ENCODE data around the gene SF3B5.
"Not testable (repeated sequence)": the region's sequence is repeated elsewhere in the genome, so short reads cannot be mapped to it uniquely, and the experiment has no call there.

SF3B5 gene

GRCh38 chr6:144104488-144104887, 9.1 kb upstream of the SF3B5 start:
- DNase-seq = no peak

DNA sequence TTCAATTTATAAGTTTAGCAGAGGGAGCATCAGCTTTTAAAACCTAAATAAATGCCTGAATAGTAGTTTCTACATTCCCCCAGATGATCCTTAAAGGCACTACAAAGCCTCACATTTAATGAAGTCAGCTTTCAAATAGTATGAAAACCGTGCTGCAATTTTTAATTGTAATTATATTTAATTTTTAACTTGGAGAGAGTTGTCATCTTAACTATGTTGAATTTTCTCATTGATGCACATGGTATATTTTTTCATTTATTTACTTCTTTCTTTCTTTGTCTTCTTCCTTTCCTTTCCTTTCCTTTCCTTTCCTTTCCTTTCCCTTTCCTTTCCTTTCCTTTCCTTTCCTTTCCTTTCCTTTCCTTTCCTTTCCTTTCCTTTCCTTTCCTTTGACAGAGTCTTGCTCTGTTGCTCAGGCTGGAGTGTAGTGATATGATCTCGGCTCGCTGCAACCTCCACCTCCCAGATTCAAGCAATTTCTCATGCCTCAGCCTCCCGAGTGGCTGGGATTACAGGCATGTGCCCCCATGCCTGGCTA, 7.7 kb upstream of the SF3B5 start:
- no peak for DNase-seq

- no peak for DNase-seq
These were observed 3.6 kb upstream of the SF3B5 start for GRCh38 chr6:144098993-144099392.

DNA sequence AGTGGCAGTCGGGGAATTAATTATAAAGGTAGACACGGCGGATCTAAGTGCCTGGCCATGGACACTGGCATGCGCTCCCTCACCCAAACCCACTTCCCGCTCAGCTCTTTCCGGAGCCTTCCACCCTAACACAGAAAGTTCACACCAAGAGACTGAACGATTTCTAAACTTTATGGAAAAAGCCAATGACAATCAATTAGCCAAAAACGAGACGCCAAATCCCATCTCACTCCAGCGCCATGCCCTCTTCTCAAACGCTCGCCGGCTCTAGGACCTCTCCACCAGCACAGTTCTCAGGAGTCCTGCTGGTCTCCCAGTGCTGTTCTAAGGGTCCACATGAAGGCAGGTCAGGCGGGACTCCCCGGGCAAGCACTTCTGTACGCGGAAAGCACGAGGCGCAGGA, 641 bp downstream of the SF3B5 start:
- no peak for DNase-seq

GRCh38 chr6:144093658-144094057, 1.7 kb downstream of the SF3B5 start:
- DNase-seq = no peak

DNA sequence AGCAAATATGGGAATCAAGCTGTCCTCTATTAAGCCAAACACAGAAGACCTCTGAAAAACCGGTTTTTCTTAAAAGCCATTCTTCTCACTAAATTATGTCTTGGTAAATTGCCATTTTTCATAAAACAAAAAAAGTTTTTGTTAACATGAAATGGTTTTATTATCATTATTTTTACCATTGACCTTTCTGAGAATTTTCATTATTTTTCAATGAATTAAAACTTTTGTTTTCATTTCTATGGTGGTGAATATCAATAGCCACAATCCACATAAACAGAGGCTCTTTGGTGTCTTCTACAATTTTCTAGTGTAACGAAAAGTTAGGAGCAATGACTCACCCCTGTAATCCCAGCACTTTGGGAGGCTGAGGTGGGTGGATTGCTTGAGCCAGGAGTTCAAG, 2.1 kb downstream of the SF3B5 start:
- no peak for DNase-seq

GRCh38 chr6:144090384-144090783, 5.0 kb downstream of the SF3B5 start:
- DNase-seq = no peak

GRCh38 chr6:144087789-144088426, 7.5 kb downstream of the SF3B5 start:
- DNase-seq = no peak

- no peak for DNase-seq
These were observed 8.4 kb downstream of the SF3B5 start for GRCh38 chr6:144086959-144087358.

GRCh38 chr6:144083172-144083571, 12.2 kb downstream of the SF3B5 start:
- no peak for DNase-seq

DNA sequence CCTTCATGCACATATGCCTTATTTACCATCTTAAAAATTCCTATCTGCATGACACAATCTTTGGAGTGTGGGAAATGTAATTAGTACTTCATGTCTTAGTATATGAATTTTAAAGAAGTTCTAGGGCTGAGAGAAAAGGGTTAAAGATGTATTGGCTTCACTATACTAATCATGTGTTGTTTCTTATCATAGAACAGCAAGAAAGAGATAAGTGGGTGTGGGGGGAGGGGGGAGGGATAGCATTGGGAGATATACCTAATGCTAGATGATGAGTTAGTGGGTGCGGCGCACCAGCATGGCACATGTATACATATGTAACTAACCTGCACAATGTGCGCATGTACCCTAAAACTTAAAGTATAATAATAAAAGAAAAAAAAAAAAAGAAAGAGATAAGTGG, 13.0 kb downstream of the SF3B5 start:
- DNase-seq = not testable (repeated sequence)

- DNase-seq = no peak
These were observed 17.5 kb downstream of the SF3B5 start for GRCh38 chr6:144077871-144078270.

DNA sequence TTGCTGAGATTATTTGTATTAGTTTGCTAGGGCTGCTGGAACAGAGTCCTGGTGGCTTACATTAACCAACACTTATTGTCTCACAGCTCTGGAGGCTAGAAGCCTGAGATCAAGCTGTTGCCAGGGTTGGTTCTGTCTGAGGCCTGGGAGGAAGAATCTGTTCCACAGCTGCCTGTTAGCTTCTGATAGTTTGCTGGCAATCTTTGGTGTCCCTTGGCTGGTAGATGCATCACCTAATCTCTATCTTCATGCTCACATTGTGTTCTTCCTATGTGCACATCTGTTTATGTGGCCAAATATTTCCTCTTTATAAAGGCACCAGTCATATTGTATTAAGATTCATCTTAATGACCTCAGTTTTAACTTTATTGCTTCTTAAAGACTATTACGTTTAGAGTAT, 19.5 kb downstream of the SF3B5 start:
- DNase-seq = no peak

DNA sequence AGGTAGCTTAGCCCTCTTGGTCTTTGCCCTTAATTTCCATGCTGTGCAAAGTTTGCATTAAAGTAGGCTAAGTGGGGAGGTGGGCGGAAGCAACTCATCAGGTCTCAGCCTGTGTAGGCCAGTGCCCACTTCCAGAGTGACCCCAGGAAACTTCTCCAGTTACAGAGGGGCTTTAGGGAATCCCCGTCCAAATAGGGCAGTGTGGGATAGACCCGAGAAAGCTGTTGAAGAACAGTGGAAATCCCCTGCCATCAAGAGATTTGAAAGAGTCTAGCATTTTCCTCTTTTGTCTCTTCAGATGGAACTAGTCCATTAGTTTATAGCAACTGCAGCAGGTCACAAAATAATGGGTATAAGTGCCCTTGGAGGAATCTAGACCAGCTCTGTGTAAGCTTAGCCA, 20.2 kb downstream of the SF3B5 start:
- no peak for DNase-seq

DNA sequence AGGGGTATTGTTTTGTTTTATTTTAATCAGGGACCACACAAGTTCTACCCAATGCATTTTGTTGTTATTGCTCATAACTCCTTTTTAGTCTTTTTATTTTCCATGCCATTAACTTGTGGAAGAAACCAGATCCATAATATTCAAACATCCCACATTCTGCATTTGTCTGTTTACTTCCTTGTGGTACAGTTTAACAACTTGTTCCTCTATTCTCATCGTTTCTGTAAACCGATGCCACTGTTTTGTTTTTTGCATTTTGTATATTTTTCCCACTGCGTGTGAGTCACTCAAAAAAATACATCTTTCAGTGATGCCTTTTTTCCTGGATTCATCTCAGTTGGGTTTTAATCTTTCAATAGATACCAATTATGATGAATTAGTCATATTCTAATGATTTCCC, 22.3 kb downstream of the SF3B5 start:
- no peak for DNase-seq

GRCh38 chr6:144069506-144069905, 25.9 kb downstream of the SF3B5 start:
- DNase-seq = no peak

GRCh38 chr6:144068794-144069193, 26.6 kb downstream of the SF3B5 start:
- no peak for DNase-seq

DNA sequence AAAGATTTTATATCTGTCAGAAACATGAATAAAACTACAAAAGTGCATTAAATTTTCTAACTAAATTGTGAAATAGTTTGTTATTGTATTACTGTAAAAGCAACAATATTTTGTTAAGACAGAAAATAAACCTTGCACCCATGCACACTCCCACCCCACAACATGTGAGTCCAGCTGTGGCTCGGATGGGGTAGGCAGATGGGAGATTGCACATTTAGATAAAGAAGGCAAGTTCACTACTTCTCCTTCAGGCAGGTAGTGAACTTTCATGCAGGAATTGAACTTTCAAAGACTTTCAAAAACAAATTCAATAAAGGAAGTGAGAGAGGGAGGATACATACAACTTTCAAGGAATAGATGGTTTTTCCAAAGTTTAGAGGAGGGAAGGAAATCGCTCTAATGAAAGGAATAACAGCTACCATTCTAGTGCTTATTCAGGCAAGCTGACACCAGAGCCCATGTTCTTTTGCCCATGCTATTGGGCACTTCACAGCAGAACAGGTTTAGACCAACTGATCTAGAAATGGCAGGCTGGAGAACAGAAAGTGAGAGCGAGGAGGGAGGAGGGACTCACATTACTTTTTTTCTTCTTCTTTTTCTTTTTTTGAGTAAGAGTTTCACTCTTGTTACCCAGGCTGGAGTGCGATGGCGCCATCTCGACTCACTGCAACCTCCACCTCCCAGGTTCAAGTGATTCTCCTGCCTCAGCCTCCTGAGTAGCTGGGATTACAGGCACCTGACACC, 28.5 kb downstream of the SF3B5 start:
- peak; percentile 3 for DNase-seq

DNA sequence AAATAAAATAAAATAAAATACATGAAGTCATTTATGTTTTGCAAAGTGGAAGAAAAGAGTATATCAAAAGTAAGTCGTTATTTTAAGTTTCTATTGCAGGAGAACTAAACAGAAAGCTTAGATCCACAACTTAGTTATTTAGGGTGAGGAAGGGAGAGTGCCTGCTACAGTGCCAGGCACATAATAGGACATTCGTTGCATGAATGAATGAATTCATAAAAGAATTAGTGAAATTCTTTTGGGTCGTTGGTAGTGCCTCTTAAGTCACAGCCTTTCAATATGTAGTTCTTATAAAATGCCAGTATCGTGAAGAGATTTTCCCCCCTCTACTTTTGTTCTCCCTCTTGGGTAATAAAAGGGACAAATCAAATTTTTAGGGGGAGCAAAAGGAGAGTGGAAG, 29.1 kb downstream of the SF3B5 start:
- DNase-seq = no peak

DNA sequence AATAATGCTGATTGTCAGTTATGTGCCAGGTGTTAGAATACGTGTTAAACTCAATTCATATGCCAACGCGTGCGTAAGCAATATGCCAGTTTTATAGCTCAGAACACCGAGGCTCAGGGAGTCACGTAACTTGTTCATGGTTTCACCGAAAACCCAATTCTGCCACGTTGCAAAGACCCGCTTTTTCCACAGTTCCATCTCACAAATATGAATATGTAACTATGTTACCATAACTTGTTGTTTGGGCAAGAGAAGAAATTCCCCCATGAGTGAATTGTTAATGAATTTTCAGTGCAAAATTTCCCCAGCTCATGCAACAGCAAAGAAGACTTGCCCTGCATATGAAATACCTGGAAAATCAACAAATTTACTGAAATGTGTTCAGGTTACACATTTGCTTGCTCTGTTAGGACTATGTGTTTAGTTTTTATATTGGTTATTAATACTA, 30.1 kb downstream of the SF3B5 start:
- no peak for DNase-seq

DNA sequence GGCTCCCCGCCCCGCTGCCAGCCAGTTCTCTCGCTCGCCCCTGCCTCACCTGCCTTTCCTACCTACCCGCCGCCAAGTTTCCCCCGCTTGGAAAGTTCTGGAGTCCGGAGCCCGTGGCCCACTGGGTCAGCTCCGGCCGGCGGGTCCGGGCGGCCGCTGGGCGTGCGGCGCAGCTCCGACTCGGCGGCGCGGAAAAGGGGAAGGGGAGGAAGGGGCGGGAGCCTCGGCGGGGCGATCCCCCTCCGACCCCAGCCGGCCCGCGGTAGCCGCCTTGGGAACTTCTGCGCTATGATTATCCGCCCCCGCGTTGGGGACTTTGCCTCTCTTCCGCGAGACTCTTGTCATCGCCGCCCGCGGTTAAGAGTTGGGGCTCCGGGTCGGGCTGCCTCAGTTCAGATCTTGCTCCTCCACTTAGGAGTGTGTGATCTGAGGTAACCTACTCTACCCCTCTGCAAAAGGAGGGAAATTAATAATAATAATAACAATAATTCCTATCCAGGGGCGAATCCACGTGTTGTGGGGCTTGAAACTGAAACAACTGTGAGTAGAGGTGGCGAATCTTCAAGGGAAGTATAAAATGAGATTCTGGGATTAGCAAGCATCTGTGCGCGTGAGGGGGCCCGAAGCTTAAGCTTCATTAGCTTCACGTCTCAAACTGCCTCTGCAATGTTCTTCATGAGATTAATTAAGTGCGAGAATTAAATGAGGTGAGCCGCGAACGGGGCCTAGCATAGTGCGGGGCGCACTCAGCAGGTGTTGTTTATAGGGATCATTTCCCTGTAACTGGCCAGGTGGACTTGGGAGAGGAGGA, 30.8 kb downstream of the SF3B5 start:
- peak; percentile 44 for DNase-seq

GRCh38 chr6:144063744-144064401, 31.5 kb downstream of the SF3B5 start:
- peak; percentile 86 for DNase-seq

DNA sequence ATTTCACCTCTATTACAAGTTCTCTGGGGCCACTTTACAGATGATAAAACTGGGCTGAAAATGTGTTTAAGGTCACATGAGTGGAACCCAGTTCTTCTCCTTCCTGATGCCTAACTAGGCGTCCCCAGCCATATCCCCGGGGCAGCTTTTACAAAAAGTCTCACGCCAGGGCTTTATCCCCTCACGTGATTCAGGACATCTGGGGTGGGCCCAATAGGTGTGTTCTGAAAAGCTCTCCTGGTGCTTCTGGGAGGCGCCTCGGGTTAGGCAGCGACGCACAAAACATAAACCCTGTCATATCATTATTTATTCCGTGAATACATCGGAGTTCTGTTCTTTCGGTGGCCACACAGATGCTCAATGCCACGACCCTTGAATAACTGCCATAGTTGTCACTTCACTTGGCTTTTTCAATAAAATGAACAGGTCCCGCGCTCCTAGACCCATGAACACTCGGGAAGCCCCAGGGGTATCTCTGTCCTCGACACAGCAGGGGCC, 32.1 kb downstream of the SF3B5 start:
- no peak for DNase-seq
